HG03060 (cell line): ENCODE measurements around the gene NRL.
A peak's percentile ranks its signal among the peaks of the same experiment; 100 is the strongest.

Source experiments
- ATAC-seq: cut with Tn5 transposase; IDR thresholded peaks from one replicate; pipeline ENCODE4 v1.9.1; 2021; ENCODE audit warnings: low read depth, moderate number of reproducible peaks; ENCODE audit not compliant: unreplicated experiment

The NRL gene

DNA sequence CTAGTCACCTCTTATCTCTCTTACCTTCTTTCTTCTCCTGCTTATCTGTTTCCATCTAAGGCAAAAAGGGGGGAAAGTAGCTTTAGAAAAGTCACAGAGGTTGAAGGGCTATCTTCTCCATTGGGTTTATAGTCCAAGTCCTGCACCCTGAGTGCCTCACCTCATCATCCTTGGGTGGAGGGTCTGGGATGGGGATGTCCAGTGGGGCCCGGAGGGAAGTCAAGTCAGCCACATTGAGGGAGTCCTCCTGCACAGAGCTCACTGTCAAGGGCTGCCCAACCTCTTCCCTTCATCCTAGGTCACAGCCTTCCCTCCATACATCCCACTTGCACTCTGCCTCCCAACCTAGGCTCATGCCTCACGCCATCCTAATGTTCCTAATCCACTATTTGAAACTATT is 30.5 kb upstream of the NRL start:
- ATAC-seq = no peak

DNA sequence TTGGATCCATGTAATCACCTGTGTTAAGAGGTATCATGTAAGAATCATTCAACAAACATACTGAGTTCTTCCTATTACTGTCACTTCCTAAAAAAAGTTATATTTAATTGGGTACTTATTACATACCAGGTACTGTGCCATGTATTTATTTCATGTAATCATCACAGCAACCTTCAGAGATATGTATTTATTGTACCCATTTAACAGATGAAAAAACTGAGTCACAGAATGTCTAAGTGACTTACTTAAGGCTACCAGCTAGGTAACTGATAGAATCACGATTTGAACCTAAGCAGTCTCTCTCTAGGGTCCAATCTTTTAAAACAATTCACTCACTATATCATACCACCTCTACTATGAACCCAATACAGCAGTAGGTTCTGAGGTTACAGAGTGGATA is 29.7 kb upstream of the NRL start:
- no peak for ATAC-seq

DNA sequence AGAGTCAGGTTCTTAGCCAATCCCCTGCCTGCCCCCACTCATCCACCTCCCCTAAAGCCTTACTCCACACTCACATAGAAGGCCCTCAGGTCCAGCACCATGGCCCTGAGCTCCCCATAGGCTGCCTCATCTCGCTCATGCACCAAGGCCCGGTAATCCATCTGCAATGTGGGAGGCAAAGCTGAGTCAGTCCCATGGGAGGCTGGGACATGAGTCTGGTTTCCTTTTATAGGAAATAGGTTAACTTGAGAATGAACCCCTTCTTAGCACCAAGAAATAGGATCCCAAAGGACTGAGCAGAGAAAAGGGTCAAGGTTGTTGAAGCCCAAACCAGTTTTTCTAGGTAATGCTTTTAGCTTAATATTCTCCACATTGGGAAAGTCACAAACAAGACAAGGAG is 28.8 kb upstream of the NRL start:
- no peak for ATAC-seq

DNA sequence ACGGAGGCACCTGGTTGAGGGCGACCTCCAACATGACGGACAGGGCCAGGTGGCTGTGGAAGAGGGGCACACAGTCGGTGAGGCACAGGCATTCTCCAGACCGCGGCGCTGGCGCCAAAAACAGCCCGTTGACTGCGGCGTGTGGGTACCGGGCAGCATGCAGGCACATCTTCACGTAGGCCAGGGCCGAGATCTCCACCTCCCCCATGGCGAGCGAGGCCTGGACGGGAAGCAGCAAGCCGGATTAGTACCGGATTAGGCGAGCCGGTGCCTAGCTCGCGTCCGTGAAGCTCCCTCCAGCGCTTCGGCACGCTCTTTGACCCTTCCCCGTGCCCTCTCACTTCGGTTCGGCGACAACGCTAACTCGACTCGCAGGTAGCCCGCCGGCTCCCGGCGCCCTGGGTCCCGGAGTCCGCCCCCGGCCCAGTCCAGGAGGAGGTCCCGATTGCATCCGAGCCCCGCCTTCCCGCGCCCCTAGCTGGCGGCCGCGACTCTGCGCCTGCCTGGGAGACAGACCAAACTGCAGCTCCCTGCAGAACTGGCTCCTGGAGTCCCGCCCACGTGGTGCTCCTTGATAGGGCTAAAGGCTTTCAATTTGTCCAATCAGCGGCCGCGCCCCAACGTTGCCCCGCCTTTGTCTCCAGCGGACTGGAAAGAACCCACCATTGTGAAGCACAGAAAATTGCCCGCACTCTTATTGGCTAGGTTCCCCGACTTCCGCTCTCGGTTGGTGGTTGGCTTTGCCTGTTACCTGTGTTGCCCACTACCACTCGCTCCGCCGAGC is 26.5 kb upstream of the NRL start, which contains the start of gene EMC9:
TSS of gene EMC9 (minus strand) at position 495 of the 784 bp plus-strand sequence. CDS start at position 208, 287 bp downstream.
- ATAC-seq = peak; percentile 85

DNA sequence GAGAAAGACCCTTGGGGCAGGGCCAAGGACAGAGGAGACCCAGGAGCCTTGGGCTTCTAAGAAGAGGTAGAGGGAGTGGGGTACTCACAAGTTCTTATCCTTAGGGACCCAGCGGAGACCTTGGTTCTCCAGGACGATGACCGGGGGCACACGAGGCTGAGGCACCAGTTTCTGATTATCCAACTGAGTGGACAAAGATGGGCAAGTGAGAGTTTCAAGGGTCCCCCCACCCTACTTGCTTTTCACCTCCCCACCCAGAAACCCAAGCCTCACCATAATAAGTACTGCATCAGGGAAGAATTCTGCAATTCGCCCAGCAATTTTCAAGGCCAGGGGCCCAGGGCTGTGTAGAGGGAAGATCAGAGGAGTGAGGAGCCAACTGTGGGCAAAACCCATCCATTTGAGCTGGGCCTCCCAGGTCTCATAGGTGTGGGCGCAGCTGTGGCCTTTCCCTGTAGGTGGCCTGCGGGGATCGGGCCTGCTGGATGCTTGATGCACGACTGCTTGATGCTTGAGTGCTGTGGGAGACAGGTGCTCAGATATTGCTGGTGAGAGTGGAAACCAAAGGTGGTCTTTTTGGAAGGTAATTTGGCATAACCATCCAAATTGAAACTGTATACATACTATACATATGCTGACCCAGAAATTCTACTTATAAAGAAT is 24.7 kb upstream of the NRL start:
- ATAC-seq = no peak

DNA sequence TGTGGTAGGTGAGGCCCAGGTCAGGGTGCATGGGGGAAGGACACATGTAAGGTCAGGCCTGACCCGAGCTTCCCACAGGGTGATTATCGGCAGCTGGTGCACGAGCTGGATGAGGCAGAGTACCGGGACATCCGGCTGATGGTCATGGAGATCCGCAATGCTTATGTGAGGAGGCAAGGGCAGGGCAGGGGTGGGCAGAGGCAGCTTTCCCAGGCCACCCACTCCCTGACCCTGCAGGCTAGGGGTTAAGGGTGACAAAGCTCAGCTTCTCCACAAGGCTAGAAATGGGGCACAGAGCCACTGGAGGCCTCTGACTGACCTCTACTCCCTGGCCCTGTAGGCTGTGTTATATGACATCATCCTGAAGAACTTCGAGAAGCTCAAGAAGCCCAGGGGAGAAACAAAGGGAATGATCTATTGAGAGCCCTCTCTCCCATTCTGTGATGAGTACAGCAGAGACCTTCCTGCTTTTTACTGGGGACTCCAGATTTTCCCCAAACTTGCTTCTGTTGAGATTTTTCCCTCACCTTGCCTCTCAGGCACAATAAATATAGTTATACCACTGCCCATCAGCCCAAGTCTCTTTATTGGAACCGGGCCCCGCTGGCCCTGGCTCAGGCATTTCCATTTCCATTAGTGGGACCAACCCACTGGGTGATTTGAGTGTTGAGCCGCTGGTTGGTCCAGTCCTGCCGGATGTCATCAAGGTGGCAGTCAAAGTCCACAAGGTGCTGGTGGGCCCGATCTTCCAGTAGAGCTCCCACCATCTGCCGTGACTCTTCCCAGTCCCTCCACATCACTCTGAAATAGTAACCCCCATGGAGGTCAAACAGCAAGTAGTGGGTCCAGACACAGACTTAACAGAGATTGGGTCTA is 23.9 kb upstream of the NRL start:
- ATAC-seq = no peak

DNA sequence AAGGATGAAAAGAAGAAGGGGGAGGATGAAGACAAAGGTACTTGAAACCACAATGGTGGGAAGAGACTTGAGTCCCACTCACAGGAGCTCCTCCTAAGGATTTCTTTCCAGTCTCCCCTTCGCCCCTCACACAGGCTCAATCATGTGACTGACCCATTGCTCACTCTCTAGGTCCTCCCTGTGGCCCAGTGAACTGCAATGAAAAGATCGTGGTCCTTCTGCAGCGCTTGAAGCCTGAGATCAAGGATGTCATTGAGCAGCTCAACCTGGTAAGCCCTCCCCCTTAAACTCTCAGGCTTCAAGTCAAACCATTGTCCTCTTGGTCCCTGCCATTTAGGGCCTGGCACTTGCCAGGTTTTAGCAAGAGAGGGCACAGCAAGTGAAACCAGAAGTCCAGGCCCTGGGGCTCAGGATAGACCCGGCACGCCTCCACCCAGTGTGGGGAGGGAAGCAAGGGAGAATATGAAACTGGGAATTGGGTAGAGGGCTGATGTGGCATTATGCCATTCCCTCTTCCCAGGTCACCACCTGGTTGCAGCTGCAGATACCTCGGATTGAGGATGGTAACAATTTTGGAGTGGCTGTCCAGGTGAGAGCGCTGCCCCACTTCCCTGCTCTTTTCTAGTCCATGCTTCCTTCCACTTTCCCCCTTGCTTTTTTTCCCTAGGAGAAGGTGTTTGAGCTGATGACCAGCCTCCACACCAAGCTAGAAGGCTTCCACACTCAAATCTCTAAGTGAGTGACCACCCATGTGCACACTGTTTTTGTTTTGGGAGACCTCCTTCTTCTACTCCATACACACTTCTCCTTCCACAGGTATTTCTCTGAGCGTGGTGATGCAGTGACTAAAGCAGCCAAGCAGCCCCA is 23.0 kb upstream of the NRL start:
- ATAC-seq = no peak

DNA sequence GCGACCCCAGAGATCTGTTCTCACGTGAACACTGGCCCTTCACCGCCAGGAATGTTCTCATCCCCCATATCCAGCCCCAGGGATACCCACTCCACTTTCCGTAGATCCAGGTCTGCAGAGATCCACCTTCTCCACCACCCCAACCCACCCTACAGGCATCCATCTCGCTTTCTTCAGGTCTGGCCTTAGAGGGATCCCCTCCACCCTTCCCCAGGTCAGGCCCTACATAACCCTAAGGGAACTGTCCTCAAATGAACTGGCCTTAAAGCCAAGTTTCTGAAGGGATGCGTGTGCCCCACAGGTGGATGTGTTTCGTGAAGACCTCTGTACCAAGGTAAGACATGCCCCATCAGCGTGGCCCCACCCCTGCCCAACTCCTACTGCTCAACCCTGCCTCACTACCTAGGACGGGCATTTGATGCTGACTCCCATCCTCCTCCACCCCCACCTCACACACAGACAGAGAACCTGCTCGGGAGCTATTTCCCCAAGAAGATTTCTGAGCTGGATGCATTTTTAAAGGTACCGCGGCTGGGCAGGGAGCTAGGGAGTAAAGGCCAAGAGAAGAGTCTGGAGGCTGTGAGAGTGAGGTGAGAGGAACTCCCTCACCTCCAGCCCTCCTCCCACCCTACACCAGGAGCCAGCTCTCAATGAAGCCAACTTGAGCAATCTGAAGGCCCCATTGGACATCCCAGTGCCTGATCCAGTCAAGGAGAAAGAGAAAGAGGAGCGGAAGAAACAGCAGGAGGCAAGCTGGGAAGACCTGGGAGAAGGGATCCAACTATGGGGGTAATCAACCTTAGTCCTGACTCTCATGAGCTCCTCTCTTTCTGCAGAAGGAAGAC is 22.2 kb upstream of the NRL start:
- ATAC-seq = no peak

DNA sequence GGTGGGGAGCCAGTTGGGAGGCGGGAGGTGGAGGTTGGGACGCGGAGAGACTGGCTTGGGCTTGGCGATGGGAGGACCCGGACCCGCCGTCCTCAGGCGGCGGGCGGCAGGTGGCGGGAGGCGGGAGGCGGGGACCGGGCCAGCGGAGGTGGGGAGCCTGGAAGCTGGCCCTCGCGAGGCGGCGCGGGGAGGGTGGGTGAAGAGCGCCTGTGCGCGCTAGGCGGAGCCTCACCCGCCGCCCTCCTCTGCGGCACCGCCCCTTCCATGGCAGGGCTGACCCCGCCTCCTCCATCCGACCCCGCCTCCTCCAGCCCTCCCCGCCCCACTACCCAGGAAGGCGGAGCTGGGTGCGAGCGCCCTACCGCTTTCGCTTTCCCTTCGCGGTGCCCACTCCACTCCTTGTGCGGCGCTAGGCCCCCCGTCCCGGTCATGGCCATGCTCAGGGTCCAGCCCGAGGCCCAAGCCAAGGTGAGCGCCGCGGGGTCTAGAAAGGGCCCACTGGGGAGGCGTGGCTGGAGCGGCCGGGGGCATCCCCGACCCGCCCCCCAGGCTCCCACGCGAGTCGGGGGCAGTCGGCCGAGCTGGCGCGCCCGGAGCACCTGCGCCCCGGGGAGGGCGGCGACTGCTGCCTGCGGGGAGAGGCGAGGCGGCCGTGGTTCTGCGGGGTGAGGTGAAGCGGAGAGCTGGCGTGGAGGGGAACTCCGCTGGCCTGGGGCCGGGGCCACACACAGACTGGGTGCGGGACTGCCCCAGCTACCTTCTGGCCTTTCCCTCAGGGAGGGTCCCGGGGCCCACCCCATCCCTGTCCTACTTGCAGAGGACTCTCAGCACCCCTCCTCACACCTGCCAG is 21.3 kb upstream of the NRL start, which contains the start of gene PSME1:
TSS of gene PSME1 (plus strand) at position 361 of the 850 bp plus-strand sequence. CDS start at position 430, 69 bp downstream.
- peak; percentile 56 for ATAC-seq

DNA sequence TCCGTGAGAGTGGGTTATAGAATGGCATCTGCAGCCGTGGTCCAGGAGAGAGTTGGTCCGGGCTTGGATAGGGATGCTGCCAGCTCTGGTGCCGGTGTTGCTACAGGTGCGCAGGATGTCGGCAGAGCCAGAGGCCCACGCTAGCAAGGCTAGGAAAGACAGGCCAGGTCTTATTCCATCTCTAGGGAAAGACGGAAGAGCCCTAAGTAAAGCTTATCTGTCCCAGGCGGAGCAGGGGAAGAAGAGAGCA is 20.8 kb upstream of the NRL start:
- peak; percentile 7 for ATAC-seq

DNA sequence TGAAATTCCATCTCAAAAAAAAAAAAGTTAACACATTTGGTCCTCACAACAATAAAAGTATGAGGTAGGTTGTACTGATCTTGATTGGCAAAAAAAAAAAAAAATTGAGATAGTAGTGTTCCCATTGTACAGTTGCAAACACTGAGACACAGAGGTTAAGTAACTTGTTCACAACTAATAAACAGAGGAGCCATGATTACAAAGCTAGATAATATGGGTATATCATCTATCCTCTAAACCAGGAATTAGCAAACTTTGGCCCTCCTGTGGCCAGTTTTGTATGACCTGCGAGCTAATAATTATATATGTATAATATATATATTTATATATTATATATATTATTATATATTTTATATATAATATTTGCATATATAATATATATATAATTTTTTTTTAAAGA is 19.0 kb upstream of the NRL start:
- no peak for ATAC-seq

DNA sequence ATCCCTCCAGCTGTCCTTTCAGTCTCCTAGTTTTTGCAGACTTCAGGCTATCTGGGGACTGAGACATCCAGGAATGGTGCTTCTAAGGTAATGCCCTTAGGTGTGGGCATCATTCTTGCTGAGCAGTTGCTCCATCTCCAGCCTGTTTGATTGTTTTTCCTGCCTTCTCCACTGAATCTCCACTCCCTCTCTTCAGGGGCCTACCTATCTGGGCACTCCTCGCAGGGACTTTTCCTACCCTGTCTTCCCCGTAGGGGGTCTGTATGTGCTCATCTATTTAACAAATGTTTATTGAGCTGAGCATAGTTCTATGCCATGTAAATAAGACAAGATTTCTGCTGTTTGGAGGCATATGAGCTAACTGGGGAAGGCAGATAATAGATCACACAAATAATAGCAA is 18.2 kb upstream of the NRL start:
- no peak for ATAC-seq

DNA sequence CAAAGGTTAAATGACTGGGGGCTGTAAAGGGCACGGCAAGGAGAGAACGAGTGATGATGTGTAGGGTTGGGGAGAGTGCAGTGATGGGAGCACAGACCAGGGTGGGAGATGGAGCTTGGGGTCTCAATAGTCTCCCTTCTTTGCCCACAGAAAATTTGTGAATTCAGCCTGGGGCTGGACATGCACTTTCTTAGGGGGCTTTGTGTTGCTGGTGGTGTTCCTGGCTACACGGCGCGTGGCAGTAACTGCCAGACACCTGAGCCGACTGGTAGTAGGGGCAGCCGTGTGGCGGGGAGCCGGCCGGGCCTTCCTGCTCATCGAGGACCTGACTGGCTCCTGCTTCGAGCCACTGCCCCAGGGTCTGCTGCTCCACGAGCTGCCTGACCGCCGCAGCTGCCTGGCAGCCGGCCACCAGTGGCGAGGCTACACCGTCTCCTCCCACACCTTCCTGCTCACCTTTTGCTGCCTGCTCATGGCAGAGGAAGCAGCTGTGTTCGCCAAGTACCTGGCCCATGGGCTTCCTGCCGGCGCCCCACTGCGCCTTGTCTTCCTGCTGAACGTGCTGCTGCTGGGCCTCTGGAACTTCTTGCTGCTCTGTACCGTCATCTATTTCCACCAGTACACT is 17.4 kb upstream of the NRL start:
- ATAC-seq = no peak

DNA sequence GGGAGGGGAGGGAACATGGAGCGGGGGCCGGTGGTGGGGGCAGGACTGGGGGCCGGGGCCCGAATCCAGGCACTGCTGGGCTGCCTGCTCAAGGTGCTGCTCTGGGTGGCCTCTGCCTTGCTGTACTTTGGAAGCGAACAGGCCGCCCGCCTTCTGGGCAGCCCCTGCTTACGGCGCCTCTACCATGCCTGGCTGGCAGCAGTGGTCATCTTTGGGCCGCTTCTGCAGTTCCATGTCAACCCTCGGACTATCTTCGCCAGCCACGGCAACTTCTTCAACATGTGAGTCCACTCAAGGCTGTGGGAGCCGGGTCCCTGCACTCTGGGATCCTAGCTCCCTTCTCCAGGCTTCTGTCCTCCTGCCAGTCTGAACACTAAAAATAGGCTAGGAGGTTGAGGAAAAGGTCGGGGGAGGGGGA is 16.8 kb upstream of the NRL start:
- ATAC-seq = no peak

DNA sequence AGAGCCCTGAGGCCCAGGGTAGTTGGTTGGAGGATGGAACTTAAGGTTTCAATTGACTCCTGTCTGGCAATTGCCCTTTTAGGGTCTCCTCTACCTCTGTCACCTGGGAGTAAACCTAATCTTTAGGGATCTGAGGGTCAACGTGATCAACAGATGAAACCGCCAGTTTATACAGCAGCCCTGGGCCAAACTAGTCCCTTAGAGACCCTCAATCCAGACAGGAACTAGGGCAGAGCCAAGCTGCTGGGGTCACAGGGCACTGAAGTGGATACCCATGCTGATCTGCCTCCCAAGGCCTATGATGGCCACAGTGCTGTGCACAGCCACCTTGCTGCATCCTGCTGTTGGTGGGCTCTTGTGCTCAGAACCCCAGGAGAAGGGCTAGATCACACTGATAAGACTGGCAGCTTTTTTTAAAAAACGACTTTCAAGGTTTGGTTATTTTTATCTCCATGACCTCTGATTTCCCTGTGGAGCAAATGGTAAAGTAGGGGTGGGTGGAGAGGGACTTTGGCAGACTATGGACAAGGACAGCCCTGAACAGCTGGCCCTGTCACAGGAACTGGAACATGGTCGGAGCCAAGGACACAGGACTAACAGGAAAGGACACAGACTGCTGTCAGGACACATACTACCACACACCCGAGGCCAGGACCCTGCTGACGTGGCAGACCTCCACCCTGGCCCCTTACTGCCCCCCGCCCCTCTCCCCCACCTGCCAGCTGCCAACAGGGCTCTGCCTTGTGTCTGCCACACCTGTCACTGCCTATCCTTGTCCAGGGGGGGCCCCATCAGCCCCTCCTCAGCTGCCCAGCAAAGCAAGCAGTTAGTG is 16.2 kb upstream of the NRL start:
- ATAC-seq = no peak

DNA sequence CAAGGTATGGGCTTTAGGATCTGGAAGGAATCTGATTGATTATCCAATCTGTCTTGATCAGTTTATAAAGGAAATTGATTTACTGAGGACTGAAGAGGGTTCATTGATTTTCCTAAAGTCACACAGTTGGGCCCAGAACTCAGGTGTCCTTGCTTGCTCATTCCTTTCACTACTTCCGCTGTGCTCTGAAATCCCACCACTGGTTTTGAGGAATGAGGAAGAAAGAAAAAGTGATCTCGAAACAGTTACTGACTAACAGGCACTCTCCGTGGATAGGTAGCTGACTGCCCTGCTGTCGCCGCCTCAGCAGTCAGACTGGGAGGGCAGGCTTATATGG is 15.6 kb upstream of the NRL start, which contains the start of gene FITM1:
TSS of gene FITM1 (plus strand) at position 280 of the 337 bp plus-strand sequence. CDS start 905 bp downstream, outside the sequence.
- no peak for ATAC-seq

DNA sequence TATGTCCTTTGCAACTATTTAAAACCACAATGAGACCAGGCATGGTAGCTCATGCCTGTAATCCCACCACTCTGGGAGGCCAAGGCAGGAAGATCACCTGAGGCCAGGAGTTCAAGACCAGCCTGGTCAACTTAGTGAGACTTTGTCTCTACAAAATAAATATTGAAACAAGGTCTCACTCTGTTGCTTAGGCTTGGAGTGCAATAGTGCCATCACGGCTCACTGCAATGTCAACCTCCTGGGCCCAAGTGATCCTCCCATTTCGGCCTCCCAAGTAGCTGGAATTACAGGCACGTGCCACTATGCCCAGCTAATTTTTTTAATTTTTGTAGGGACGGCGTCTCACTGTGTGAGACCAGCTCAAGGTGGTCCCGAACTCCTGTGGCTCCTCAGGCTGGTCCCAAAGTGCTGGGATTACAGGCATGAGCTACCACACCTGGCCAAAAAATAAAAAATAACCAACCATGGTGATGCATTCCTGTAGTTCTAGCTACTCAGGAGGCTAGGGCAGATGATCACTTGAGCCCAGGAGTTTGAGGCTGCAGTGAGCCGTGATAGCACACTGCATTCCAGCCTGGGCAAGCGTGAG is 14.8 kb upstream of the NRL start:
- no peak for ATAC-seq
